ENCODE data around the gene PAN3.

- TF ChIP-seq, protein P1, sequence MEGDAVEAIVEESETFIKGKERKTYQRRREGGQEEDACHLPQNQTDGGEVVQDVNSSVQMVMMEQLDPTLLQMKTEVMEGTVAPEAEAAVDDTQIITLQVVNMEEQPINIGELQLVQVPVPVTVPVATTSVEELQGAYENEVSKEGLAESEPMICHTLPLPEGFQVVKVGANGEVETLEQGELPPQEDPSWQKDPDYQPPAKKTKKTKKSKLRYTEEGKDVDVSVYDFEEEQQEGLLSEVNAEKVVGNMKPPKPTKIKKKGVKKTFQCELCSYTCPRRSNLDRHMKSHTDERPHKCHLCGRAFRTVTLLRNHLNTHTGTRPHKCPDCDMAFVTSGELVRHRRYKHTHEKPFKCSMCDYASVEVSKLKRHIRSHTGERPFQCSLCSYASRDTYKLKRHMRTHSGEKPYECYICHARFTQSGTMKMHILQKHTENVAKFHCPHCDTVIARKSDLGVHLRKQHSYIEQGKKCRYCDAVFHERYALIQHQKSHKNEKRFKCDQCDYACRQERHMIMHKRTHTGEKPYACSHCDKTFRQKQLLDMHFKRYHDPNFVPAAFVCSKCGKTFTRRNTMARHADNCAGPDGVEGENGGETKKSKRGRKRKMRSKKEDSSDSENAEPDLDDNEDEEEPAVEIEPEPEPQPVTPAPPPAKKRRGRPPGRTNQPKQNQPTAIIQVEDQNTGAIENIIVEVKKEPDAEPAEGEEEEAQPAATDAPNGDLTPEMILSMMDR (IDR thresholded peaks at IDR 0.05; ENCODE audit: low read depth, low read length), result no peak
- no peak for TF ChIP-seq MYC (IDR thresholded peaks at IDR 0.05; ENCODE audit: low read depth, low read length)
These were observed 20.7 kb downstream of the PAN3 start for GRCh38 chr13:28159057-28159456.
